ENCODE results near the gene CLIC5. TPM values are rescaled to one million over a fixed set of nuclear protein-coding genes. Genes with fewer than 3 reads are reported as not detected.

Gene CLIC5
- total RNA-seq, 4 donors from 2014 or later: 1.2 to 1.9 (median 1.4) TPM

GRCh38 chr6:45836984-45837383 lies 178.7 kb downstream of the CLIC5 start:
- no peak for DNase-seq (ENCODE audit: low spot score in 2 of 2)
- intact Hi-C loops (cut with DNase I; ENCODE audit: low total_unique reads): no loop called here
- WGBS, 2 donors: 73 to 82% methylated on average over 5 of the region's 5 CpGs
- no peak overlapping the region for H3K4me3 ChIP-seq (ENCODE audit: low read depth, poor library complexity, severe bottlenecking)
- TF ChIP-seq POLR2A (IDR thresholded peaks at IDR 0.05) (no peak), CTCF (IDR thresholded peaks at IDR 0.05) (no peak)

GRCh38 chr6:45836438-45836824 lies 179.2 kb downstream of the CLIC5 start:
- no peak for DNase-seq (ENCODE audit: low spot score in 2 of 2)
- intact Hi-C loops (cut with DNase I; ENCODE audit: low total_unique reads): no loop called here
- H3K4me3 ChIP-seq (ENCODE audit: low read depth, poor library complexity, severe bottlenecking): no peak overlapping the region
- 73 to 78% methylated on average over 4 of the region's 4 CpGs for WGBS, 2 donors
- no peak for TF ChIP-seq CTCF (IDR thresholded peaks at IDR 0.05)
- TF ChIP-seq POLR2A (IDR thresholded peaks at IDR 0.05): no peak

GRCh38 chr6:45835721-45836437 lies 179.8 kb downstream of the CLIC5 start:
- TF ChIP-seq POLR2A (IDR thresholded peaks at IDR 0.05): no peak
- TF ChIP-seq CTCF (IDR thresholded peaks at IDR 0.05): no peak
- intact Hi-C loops (cut with DNase I; ENCODE audit: low total_unique reads): no loop called here
- no peak for DNase-seq (ENCODE audit: low spot score in 2 of 2)
- WGBS, 2 donors: 64 to 73% methylated on average over 4 of the region's 4 CpGs
- no peak overlapping the region for H3K4me3 ChIP-seq (ENCODE audit: low read depth, poor library complexity, severe bottlenecking)

- TF ChIP-seq CTCF (IDR thresholded peaks at IDR 0.05) (no peak), POLR2A (IDR thresholded peaks at IDR 0.05) (no peak)
- intact Hi-C loops (cut with DNase I; ENCODE audit: low total_unique reads): no loop called here
- WGBS, 2 donors: 92 to 95% methylated on average over 5 of the region's 5 CpGs
- no peak overlapping the region for H3K4me3 ChIP-seq (ENCODE audit: low read depth, poor library complexity, severe bottlenecking)
- no peak for DNase-seq (ENCODE audit: low spot score in 2 of 2)
Observed at GRCh38 chr6:45832063-45832462, 183.6 kb downstream of the CLIC5 start.

Other genes with a start within 250 kb of the CLIC5 start
- 1 to 10 TPM; 1.9 to 7.2 (median 4.5) TPM for gene ENPP4, start 114.1 kb upstream of the CLIC5 start, total RNA-seq
- 1 to 10 TPM in 2 of 4 donors, under 1 TPM in 2; 0.34 to 4.9 (median 2.2) TPM for gene ENPP5, start 155.1 kb upstream of the CLIC5 start, total RNA-seq